Smooth muscle cell (in vitro differentiated cells): ENCODE results near the gene CEP164. TPM values are rescaled to one million over a fixed set of nuclear protein-coding genes. Genes with fewer than 3 reads are reported as not detected.

Experiments
- DNase-seq: peaks from one replicate; lab custom pipeline; 2025; ENCODE audit not compliant: unreplicated experiment; lab: John Stamatoyannopoulos, UW
- H2AFZ ChIP-seq: fragments of 200-600 bp; sonication (generic); 2 replicates; pipeline ENCODE4 v1.6.0; 2016; ENCODE audit warnings: antibody characterized with exemption, low read depth, mild to moderate bottlenecking
- H3F3A ChIP-seq: fragments of 200-600 bp; sonication (generic); 2 replicates; pipeline ENCODE4 v1.6.0; 2017; ENCODE audit warnings: antibody characterized with exemption, low read depth
- H3K27ac ChIP-seq: fragments of 200-600 bp; sonication (generic); 2 replicates; pipeline ENCODE4 v1.5.1; 2016; ENCODE audit warnings: low read depth, mild to moderate bottlenecking
- H3K27me3 ChIP-seq: fragments of 200-600 bp; sonication (generic); 2 replicates; pipeline ENCODE4 v1.6.1; 2016; ENCODE audit warnings: low read depth, mild to moderate bottlenecking
- H3K36me3 ChIP-seq: fragments of 200-600 bp; sonication (generic); 2 replicates; pipeline ENCODE4 v1.5.1; 2016; ENCODE audit warnings: low read depth
- H3K4me1 ChIP-seq: fragments of 200-600 bp; sonication (generic); 2 replicates; pipeline ENCODE4 v1.5.1; 2016; ENCODE audit warnings: low read depth
- H3K4me2 ChIP-seq: fragments of 200-600 bp; sonication (generic); 2 replicates; pipeline ENCODE4 v1.6.0; 2016; ENCODE audit warnings: mild to moderate bottlenecking
- H3K4me3 ChIP-seq: fragments of 200-600 bp; sonication (generic); 2 replicates; pipeline ENCODE4 v1.5.1; 2016; ENCODE audit warnings: mild to moderate bottlenecking
- H3K79me2 ChIP-seq: fragments of 200-600 bp; sonication (generic); 2 replicates; pipeline ENCODE4 v1.6.0; 2016; ENCODE audit warnings: low read depth, mild to moderate bottlenecking
- H3K9ac ChIP-seq: fragments of 200-600 bp; sonication (generic); 2 replicates; pipeline ENCODE4 v1.6.0; 2016; ENCODE audit warnings: low read depth
- H3K9me3 ChIP-seq: fragments of 200-600 bp; sonication (generic); replicated peaks from 2 replicates; pipeline ENCODE4 v1.5.1; 2016; ENCODE audit warnings: low read depth
- H4K20me1 ChIP-seq: fragments of 200-600 bp; sonication (generic); 2 replicates; pipeline ENCODE4 v1.6.0; 2016; ENCODE audit warnings: low read depth
- CTCF ChIP-seq: fragments of 200-600 bp; sonication (generic); IDR thresholded peaks from 2 replicates; pipeline ENCODE4 v1.5.1; 2017; ENCODE audit warnings: borderline replicate concordance, mild to moderate bottlenecking, antibody characterized with exemption; ENCODE audit not compliant: insufficient read depth, poor library complexity, severe bottlenecking
- WGBS: methylation state at CpG from one replicate; pipeline ENCODE4 v1.1.7; 2016; ENCODE audit warnings: low lambda C conversion rate; 5-methylcytosine and 5-hydroxymethylcytosine counted together
- polyA plus RNA-seq: library from polyadenylated mRNA; unstranded; fragments of >200 nt; fragmentation: Nextera tagmentation; extraction: Ambion mirVana; gene quantifications from 2 replicates; pipeline ENCODE4 v1.2.1, GENCODE V29; 2016
- total RNA-seq: library from RNA; depleted of rRNA; stranded (reverse); fragments of >200 nt; gene quantifications from 2 replicates; pipeline ENCODE4 v1.2.3, GENCODE V29; 2014

Gene CEP164
- total and polyA plus RNA-seq, 2 experiments from 2014 or later = 11.2 to 30.7 TPM

GRCh38 chr11:117290809-117291396, 36.8 kb upstream of the CEP164 start, which contains the start of gene BACE1-AS:
BACE1-AS (plus strand) TSS chr11:117291346.
- TF ChIP-seq CTCF = no peak
- no peak within 1 kb of the TSS for H3K4me3 ChIP-seq
- H3K27ac ChIP-seq = no peak within 1 kb of the TSS
- 97% methylated on average over 8 of the region's 8 CpGs for WGBS
- H2AFZ ChIP-seq = no peak within 1 kb of the TSS
- no peak within 1 kb of the TSS for H3K9ac ChIP-seq
- no peak for DNase-seq
- no peaks in the 10 kb centered on the region for H3K27me3 ChIP-seq
- H3K36me3 ChIP-seq = peaks cover 8% of the 10 kb centered on the region
- no peaks in the 10 kb centered on the region for H3K79me2 ChIP-seq
- H4K20me1 ChIP-seq = no peaks in the 10 kb centered on the region
- no peak within 1 kb of the TSS for H3K4me2 ChIP-seq
- H3K4me1 ChIP-seq = no peaks in the 10 kb centered on the region
- H3K9me3 ChIP-seq = no peaks in the 10 kb centered on the region
- H3F3A ChIP-seq = no peaks in the 10 kb centered on the region

GRCh38 chr11:117292616-117293015, 35.0 kb upstream of the CEP164 start:
- H3K9me3 ChIP-seq = no peaks in the 10 kb centered on the region
- H3K79me2 ChIP-seq = no peaks in the 10 kb centered on the region
- no peak overlapping the region for H3K9ac ChIP-seq
- no peak overlapping the region for H3K4me3 ChIP-seq
- H3F3A ChIP-seq = no peaks in the 10 kb centered on the region
- WGBS = 86% methylated on average over 2 of the region's 2 CpGs
- peaks cover 8% of the 10 kb centered on the region for H3K36me3 ChIP-seq
- H3K27ac ChIP-seq = no peak overlapping the region
- H3K4me1 ChIP-seq = no peaks in the 10 kb centered on the region
- H3K4me2 ChIP-seq = no peak overlapping the region
- TF ChIP-seq CTCF = no peak
- no peaks in the 10 kb centered on the region for H4K20me1 ChIP-seq
- no peak for DNase-seq
- no peak overlapping the region for H2AFZ ChIP-seq
- H3K27me3 ChIP-seq = no peaks in the 10 kb centered on the region

- Histone ChIP-seq H3K4me3 (no peak overlapping the region), H3F3A (no peaks in the 10 kb centered on the region), H3K9ac (no peak overlapping the region), H3K4me1 (peaks cover 16% of the 10 kb centered on the region), H3K79me2 (no peaks in the 10 kb centered on the region), H3K27ac (no peak overlapping the region), H2AFZ (no peak overlapping the region), H4K20me1 (peaks cover 11% of the 10 kb centered on the region), H3K9me3 (no peaks in the 10 kb centered on the region), H3K4me2 (no peak overlapping the region), H3K27me3 (no peaks in the 10 kb centered on the region), H3K36me3 (no peaks in the 10 kb centered on the region)
- WGBS = 88% methylated on average over 9 of the region's 9 CpGs
- no peak for DNase-seq
- TF ChIP-seq CTCF = no peak
Observed at GRCh38 chr11:117295438-117296137, 32.1 kb upstream of the CEP164 start.
